Mammary epithelial cell (primary cell): Measurements from ENCODE around the gene VTA1.

Source experiments
- EZH2 ChIP-seq: IDR thresholded peaks from 2 replicates; pipeline ENCODE4 v1.6.1; 2012; ENCODE audit warnings: low read length, inconsistent platforms, borderline replicate concordance
- TF ChIP-seq, protein P1 (sequence below), 2 donors: IDR thresholded peaks in 1 of 2; conservative IDR thresholded peaks in 1 of 2; 2 replicates each; pipeline ENCODE4 v1.5.1; 2011 to 2012; ENCODE audit warnings: inconsistent platforms in 2 of 2, low read length in 2 of 2, mild to moderate bottlenecking in 2 of 2, control low read depth in 1 of 2, low read depth in 1 of 2; ENCODE audit not compliant: insufficient read depth in 1 of 2; ENCODE audit errors: extremely low read depth in 1 of 2

DNA sequence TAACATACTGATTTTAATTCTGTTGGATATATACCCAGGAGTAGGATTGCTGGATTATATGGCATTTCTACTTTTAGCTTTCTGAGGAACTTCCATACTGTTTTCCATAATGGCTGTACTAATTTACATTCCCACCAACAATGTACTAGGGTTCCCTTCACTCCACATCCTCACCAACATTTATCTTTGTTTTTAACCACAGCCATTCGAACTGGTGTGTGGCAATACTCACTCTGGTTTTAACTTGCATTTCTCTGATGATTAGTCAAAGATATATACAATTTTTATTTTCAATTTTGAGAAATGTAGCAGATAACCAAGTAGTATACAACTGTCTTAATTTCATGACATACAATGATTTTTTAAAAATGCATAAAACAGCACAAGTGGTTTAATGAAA is 124.4 kb downstream of the VTA1 start:
- TF ChIP-seq, protein P1, sequence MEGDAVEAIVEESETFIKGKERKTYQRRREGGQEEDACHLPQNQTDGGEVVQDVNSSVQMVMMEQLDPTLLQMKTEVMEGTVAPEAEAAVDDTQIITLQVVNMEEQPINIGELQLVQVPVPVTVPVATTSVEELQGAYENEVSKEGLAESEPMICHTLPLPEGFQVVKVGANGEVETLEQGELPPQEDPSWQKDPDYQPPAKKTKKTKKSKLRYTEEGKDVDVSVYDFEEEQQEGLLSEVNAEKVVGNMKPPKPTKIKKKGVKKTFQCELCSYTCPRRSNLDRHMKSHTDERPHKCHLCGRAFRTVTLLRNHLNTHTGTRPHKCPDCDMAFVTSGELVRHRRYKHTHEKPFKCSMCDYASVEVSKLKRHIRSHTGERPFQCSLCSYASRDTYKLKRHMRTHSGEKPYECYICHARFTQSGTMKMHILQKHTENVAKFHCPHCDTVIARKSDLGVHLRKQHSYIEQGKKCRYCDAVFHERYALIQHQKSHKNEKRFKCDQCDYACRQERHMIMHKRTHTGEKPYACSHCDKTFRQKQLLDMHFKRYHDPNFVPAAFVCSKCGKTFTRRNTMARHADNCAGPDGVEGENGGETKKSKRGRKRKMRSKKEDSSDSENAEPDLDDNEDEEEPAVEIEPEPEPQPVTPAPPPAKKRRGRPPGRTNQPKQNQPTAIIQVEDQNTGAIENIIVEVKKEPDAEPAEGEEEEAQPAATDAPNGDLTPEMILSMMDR (conservative IDR thresholded peaks at IDR 0.05 in 1 of 2, IDR thresholded peaks at IDR 0.05 in 1 of 2; ENCODE audit: extremely low read depth in 1 of 2, insufficient read depth in 1 of 2, low read depth in 1 of 2, low read length in 2 of 2), result no peak
- no peak for TF ChIP-seq EZH2
